Measurements from ENCODE around the gene DDX3X.

Gene DDX3X

DNA sequence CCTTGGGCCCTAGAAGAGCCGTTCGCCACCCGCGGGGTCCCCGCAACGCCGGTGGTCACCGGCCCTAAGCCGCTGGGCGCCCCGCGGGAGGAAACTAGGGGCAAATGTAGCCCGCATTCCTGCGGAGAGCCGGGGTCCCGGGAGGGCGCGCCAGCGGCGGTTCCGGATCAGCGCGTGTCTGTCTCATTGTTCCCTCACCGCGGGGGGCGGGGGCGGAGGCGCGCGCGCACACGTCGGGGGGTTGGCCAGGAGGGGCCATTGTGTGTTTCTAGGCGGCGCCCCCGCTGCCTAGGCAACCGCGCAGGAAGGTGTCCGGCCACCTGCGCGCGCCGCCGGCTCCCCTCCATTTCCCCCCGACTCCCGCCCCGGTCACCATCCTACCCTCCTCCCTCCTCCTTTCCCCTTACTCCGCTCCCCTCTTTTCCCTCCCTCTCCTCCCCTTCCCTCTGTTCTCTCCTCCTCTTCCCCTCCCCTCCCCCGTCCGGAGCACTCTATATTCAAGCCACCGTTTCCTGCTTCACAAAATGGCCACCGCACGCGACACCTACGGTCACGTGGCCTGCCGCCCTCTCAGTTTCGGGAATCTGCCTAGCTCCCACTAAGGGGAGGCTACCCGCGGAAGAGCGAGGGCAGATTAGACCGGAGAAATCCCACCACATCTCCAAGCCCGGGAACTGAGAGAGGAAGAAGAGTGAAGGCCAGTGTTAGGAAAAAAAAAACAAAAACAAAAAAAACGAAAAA lies 789 bp upstream of the DDX3X start (continued):
- TF ChIP-seq, protein P1, sequence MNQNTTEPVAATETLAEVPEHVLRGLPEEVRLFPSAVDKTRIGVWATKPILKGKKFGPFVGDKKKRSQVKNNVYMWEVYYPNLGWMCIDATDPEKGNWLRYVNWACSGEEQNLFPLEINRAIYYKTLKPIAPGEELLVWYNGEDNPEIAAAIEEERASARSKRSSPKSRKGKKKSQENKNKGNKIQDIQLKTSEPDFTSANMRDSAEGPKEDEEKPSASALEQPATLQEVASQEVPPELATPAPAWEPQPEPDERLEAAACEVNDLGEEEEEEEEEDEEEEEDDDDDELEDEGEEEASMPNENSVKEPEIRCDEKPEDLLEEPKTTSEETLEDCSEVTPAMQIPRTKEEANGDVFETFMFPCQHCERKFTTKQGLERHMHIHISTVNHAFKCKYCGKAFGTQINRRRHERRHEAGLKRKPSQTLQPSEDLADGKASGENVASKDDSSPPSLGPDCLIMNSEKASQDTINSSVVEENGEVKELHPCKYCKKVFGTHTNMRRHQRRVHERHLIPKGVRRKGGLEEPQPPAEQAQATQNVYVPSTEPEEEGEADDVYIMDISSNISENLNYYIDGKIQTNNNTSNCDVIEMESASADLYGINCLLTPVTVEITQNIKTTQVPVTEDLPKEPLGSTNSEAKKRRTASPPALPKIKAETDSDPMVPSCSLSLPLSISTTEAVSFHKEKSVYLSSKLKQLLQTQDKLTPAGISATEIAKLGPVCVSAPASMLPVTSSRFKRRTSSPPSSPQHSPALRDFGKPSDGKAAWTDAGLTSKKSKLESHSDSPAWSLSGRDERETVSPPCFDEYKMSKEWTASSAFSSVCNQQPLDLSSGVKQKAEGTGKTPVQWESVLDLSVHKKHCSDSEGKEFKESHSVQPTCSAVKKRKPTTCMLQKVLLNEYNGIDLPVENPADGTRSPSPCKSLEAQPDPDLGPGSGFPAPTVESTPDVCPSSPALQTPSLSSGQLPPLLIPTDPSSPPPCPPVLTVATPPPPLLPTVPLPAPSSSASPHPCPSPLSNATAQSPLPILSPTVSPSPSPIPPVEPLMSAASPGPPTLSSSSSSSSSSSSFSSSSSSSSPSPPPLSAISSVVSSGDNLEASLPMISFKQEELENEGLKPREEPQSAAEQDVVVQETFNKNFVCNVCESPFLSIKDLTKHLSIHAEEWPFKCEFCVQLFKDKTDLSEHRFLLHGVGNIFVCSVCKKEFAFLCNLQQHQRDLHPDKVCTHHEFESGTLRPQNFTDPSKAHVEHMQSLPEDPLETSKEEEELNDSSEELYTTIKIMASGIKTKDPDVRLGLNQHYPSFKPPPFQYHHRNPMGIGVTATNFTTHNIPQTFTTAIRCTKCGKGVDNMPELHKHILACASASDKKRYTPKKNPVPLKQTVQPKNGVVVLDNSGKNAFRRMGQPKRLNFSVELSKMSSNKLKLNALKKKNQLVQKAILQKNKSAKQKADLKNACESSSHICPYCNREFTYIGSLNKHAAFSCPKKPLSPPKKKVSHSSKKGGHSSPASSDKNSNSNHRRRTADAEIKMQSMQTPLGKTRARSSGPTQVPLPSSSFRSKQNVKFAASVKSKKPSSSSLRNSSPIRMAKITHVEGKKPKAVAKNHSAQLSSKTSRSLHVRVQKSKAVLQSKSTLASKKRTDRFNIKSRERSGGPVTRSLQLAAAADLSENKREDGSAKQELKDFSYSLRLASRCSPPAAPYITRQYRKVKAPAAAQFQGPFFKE (tag by site-specific recombination; IDR thresholded peaks at IDR 0.05; ENCODE audit: borderline replicate concordance) = peak; percentile 80; the same call in 1 of the 2 replicates
- no peak for TF ChIP-seq ZNF560 (tag by site-specific recombination; IDR thresholded peaks at IDR 0.05; ENCODE audit: borderline replicate concordance)
- TF ChIP-seq, protein P2, sequence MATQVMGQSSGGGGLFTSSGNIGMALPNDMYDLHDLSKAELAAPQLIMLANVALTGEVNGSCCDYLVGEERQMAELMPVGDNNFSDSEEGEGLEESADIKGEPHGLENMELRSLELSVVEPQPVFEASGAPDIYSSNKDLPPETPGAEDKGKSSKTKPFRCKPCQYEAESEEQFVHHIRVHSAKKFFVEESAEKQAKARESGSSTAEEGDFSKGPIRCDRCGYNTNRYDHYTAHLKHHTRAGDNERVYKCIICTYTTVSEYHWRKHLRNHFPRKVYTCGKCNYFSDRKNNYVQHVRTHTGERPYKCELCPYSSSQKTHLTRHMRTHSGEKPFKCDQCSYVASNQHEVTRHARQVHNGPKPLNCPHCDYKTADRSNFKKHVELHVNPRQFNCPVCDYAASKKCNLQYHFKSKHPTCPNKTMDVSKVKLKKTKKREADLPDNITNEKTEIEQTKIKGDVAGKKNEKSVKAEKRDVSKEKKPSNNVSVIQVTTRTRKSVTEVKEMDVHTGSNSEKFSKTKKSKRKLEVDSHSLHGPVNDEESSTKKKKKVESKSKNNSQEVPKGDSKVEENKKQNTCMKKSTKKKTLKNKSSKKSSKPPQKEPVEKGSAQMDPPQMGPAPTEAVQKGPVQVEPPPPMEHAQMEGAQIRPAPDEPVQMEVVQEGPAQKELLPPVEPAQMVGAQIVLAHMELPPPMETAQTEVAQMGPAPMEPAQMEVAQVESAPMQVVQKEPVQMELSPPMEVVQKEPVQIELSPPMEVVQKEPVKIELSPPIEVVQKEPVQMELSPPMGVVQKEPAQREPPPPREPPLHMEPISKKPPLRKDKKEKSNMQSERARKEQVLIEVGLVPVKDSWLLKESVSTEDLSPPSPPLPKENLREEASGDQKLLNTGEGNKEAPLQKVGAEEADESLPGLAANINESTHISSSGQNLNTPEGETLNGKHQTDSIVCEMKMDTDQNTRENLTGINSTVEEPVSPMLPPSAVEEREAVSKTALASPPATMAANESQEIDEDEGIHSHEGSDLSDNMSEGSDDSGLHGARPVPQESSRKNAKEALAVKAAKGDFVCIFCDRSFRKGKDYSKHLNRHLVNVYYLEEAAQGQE (tag by site-specific recombination; IDR thresholded peaks at IDR 0.05) = peak; percentile 49; the same call in 1 of the 2 replicates
- TF ChIP-seq ZNF658 (tag by site-specific recombination; IDR thresholded peaks at IDR 0.05) = no peak
- TF ChIP-seq SP3 (tag by site-specific recombination; IDR thresholded peaks at IDR 0.05) = peak; percentile 97
- TF ChIP-seq ZBTB48 (tag by site-specific recombination; IDR thresholded peaks at IDR 0.05) = peak; percentile 13; the same call in 1 of the 2 replicates
- peak; percentile 99 for TF ChIP-seq ZXDB (tag by site-specific recombination; IDR thresholded peaks at IDR 0.05)
- TF ChIP-seq, protein P3, sequence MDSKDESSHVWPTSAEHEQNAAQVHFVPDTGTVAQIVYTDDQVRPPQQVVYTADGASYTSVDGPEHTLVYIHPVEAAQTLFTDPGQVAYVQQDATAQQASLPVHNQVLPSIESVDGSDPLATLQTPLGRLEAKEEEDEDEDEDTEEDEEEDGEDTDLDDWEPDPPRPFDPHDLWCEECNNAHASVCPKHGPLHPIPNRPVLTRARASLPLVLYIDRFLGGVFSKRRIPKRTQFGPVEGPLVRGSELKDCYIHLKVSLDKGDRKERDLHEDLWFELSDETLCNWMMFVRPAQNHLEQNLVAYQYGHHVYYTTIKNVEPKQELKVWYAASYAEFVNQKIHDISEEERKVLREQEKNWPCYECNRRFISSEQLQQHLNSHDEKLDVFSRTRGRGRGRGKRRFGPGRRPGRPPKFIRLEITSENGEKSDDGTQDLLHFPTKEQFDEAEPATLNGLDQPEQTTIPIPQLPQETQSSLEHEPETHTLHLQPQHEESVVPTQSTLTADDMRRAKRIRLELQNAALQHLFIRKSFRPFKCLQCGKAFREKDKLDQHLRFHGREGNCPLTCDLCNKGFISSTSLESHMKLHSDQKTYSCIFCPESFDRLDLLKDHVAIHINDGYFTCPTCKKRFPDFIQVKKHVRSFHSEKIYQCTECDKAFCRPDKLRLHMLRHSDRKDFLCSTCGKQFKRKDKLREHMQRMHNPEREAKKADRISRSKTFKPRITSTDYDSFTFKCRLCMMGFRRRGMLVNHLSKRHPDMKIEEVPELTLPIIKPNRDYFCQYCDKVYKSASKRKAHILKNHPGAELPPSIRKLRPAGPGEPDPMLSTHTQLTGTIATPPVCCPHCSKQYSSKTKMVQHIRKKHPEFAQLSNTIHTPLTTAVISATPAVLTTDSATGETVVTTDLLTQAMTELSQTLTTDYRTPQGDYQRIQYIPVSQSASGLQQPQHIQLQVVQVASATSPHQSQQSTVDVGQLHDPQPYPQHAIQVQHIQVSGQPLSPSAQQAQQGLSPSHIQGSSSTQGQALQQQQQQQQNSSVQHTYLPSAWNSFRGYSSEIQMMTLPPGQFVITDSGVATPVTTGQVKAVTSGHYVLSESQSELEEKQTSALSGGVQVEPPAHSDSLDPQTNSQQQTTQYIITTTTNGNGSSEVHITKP (tag by site-specific recombination; IDR thresholded peaks at IDR 0.05) = peak; percentile 95
- TF ChIP-seq HOXA7 (CRISPR knock-in tag; IDR thresholded peaks at IDR 0.05; ENCODE audit: borderline replicate concordance) = no peak
- TF ChIP-seq ZNF555 (tag by site-specific recombination; conservative IDR thresholded peaks at IDR 0.05) = no peak
- no peak; the same call in none of the 2 replicates for TF ChIP-seq ZNF121 (tag by site-specific recombination; IDR thresholded peaks at IDR 0.05)
- TF ChIP-seq IKZF3 (tag by site-specific recombination; IDR thresholded peaks at IDR 0.05) = peak; percentile 97
- TF ChIP-seq ZNF10 (tag by site-specific recombination; IDR thresholded peaks at IDR 0.05) = no peak; the same call in 1 of the 2 replicates
- TF ChIP-seq GLIS1 (tag by site-specific recombination; IDR thresholded peaks at IDR 0.05) = peak; percentile 98
- no peak for TF ChIP-seq ZNF157 (tag by site-specific recombination; IDR thresholded peaks at IDR 0.05)
- TF ChIP-seq ZNF837 (tag by site-specific recombination; IDR thresholded peaks at IDR 0.05) = no peak
- no peak for TF ChIP-seq ZNF155 (tag by site-specific recombination; IDR thresholded peaks at IDR 0.05)
- no peak for TF ChIP-seq ZNF248 (tag by site-specific recombination; IDR thresholded peaks at IDR 0.05)
- peak; percentile 96; the same call in 1 of the 2 replicates for TF ChIP-seq ZNF391 (tag by site-specific recombination; IDR thresholded peaks at IDR 0.05; ENCODE audit: borderline replicate concordance, low read depth)
- TF ChIP-seq ZBTB20 (tag by site-specific recombination; IDR thresholded peaks at IDR 0.05) = peak; percentile 97
- TF ChIP-seq ZNF626 (tag by site-specific recombination; IDR thresholded peaks at IDR 0.05) = no peak
- TF ChIP-seq, protein P4, sequence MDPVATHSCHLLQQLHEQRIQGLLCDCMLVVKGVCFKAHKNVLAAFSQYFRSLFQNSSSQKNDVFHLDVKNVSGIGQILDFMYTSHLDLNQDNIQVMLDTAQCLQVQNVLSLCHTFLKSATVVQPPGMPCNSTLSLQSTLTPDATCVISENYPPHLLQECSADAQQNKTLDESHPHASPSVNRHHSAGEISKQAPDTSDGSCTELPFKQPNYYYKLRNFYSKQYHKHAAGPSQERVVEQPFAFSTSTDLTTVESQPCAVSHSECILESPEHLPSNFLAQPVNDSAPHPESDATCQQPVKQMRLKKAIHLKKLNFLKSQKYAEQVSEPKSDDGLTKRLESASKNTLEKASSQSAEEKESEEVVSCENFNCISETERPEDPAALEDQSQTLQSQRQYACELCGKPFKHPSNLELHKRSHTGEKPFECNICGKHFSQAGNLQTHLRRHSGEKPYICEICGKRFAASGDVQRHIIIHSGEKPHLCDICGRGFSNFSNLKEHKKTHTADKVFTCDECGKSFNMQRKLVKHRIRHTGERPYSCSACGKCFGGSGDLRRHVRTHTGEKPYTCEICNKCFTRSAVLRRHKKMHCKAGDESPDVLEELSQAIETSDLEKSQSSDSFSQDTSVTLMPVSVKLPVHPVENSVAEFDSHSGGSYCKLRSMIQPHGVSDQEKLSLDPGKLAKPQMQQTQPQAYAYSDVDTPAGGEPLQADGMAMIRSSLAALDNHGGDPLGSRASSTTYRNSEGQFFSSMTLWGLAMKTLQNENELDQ (tag by site-specific recombination; IDR thresholded peaks at IDR 0.05; ENCODE audit: low read depth) = no peak
- TF ChIP-seq ZNF37A (tag by site-specific recombination; IDR thresholded peaks at IDR 0.05) = no peak
- TF ChIP-seq ZBTB17 (tag by site-specific recombination; IDR thresholded peaks at IDR 0.05) = peak; percentile 99
- no peak for TF ChIP-seq HOXD13 (CRISPR knock-in tag; IDR thresholded peaks at IDR 0.05; ENCODE audit: borderline replicate concordance)

All from HEK293 (cell line).